DMS153 (cell line): Measurements from ENCODE around the gene TRIM16.
"Not testable (repeated sequence)": the region's sequence is repeated elsewhere in the genome, so short reads cannot be mapped to it uniquely, and the experiment has no call there.

Experiments used
- DNase-seq: peaks from one replicate; lab custom pipeline; 2025; lab: John Stamatoyannopoulos, UW

The TRIM16 gene

DNA sequence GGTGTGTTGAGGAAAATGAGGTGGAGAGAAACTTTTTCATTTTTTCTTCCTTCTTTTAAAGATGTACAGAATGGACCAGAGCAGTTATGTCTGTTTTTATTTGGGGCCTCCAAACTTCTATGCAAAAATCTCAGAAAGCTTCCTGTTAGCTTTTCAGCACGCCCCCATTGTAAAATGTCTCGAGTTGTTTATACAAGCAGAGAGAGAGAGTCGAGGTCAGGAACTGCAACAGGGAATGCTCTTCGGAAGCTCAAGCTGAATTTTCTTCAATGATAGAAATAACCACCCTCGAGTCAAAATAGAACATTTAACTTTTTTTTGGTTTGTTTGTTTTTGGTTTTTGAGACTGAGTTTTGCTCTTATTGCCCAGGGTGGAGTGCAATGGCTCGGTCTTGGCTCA is 68.3 kb downstream of the TRIM16 start:
- not testable (repeated sequence) for DNase-seq

DNA sequence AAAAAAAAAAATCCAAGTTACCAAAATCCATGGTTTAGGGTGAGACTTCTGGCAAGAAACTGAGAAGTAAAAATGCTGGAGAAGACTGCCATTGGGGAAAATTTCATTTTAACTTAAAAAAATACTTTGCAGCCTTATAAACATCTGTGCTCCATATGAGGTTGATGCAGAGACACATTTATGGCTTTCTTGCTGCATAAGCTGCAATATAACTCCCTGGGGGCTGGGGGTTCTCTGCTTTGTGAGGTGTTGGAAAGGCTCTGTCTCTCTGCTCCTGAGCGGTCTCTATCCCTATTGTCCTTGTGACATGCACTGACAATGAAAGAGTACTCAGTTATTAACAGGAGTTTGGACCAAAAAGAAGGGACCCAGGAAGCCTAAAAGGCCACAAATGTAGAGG is 71.0 kb downstream of the TRIM16 start:
- not testable (repeated sequence) for DNase-seq

DNA sequence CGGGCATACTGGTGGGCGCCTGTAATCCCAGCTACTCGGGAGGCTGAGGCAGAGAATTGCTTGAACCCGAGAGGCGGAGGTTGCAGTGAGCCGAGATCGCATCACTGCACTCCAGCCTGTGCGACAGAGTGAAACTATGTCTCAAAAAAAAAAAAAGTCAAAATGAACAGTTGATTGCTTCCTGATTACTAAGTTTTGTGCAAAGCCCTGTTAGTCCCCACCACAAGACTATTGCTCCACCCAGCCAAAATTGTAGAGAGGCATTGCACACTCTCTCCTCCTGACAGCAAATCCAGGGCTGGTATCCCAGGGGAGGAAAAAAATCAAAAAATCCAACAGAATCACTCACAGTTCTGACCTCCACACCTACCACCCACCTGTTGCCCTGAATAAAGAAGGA is 91.2 kb downstream of the TRIM16 start:
- DNase-seq = not testable (repeated sequence)

DNA sequence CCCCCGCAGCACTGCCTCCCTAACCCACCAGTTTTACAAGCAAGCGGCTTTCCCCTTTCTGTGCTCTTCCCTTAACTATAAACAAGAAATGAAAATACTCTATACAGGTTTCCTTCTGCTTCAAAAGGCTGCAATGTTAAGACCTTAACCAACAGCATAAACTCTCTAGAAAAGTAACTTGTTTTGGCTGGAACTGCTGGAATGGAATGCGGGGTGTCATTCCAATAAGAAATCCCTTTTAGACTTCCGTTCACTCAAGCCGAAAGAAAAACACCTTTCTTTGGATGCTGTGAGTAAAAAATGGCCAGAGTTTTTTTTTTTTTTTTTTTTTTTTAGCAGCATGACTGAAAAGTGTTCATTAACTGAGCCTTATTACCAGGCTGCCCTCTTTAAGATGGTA is 92.1 kb downstream of the TRIM16 start:
- not testable (repeated sequence) for DNase-seq

DNA sequence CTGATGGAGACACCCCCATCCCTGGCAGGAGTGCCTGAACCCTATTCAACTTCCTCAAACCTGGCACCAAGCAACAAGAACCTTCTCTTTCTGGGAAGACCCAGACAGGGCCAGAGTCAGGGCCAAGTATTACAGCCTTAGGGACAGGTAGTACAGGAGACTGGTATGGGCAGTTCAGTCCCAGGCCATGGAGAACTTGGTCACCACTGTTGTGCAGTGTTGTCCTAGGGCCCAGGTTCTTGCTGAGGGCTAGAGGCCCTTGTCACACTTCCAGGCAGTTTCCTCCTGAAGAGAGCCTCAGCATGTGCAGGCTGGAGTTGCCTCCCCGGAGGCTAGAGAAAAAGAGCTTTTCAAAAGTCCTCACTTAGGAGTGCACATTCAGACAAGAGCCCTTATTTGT is 93.3 kb downstream of the TRIM16 start:
- DNase-seq = not testable (repeated sequence)

DNA sequence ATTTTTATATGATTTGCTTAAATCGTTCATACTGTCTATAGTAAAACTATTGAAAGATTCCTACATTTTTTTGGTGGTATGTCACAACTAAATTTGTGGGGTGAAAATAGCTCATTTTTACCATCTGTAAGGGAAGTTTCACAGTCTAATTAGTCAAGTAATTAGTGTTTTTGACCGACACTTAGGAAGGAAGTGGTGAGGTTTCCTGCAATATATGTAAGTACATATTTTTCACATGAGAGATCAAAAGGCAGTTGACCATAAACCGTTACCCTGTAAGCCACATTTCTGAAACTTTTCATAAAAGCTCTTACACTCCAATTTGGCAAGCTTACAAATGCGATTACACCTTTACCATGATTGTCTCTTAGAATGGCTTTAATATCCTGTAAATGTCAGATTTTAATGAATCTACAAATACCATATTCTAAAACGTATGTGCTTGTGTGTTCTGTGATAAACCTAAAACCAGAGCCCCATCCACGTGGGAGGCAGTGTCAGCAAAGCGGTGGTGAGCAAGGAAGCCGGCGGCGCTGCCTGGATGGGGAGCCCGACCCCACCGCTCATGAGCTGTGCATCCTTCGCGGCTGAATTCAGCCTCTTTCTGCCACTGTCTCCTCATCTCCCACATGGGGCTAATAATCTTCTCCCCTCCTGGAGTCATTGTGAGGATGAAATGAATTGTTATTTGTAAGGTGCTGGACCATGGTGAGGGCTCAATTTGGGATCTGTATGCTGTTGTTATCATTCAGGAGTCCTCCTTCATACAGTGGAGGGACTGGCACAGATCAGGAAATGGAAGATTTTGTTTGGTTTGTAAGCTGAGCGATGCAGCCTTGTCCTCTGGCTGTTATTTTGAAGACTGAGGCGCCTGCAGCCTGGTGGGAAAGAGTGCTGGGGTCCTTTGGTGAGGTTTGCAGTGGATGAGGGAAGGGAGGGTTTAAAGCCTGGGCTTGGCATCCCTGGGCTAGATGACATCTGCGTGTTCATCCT is 94.3 kb downstream of the TRIM16 start:
- DNase-seq = not testable (repeated sequence)

DNA sequence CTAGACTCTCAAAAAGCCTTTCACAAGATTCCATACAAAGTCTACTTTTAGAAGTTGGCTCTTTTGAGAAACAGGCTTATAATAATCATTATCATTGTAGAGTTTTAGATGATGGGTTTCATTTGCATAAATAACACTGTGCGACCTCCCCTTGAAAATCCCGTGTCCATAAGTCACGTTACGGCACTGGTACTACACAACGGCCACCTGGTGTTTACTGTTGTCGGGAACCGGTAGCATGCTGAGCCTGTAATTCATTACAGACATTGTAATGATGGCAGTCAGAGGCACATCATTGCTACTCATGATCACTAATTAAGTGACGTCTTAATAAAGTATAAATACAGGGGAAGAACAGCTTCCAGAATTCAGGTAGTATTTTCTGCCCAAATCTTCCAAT is 96.1 kb downstream of the TRIM16 start:
- DNase-seq = not testable (repeated sequence)

DNA sequence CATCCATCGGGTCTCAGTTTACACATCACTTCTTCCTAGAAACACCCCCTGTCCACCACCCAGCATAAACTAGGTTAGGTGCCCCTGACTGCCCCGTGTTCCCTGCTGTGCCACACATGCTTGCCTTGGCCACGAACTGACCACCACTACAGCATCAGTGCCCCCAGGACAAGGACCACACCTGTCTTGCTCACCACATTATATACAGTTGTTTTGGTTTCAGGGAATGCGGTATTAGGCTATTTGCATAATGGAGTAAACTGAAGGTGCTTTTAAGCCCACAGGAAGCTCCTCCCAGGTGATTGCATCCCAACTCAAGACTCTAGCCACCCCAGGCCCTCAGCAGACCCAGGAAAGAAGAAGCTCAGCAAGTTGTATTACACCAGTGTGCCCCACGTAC is 100.8 kb downstream of the TRIM16 start:
- not testable (repeated sequence) for DNase-seq

DNA sequence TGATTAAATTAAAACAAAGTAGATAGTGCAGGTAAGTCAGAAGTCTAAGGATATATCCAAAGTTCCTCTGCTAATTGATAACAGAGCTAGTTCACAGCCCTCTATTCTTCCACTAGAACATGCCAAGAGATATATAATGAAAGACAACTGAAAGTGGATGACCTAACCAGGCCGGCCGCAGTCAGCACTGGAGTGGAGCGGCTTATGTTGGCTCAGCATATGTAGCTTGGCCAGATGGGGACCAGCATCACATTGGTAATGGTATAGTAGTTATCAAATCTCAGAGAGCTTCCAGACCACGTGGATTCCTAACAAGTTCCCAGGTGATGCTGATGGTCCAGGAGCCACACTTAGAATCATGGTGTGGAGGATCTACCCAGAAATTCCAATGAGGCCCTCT is 102.6 kb downstream of the TRIM16 start:
- not testable (repeated sequence) for DNase-seq
